H1 (cell line): ENCODE data around the gene MAGT1. TPM values are rescaled to one million over a fixed set of nuclear protein-coding genes. Genes with fewer than 3 reads are reported as not detected.

ENCODE experiments used
- CTCF ChIA-PET: fragments of 300-600 bp; sonication (Branson Sonifier 250); formaldehyde crosslinking; loops from one replicate; lab custom pipeline; 2021; ENCODE audit not compliant: partially characterized antibody; lab: Charles Lee
- POLR2A ChIA-PET: fragments of 300-600 bp; sonication (Branson Sonifier 250); formaldehyde crosslinking; loops from one replicate; lab custom pipeline; 2021; ENCODE audit warnings: inconsistent platforms; ENCODE audit not compliant: partially characterized antibody; lab: Charles Lee
- DNase-seq, 2 experiments: peaks; one replicate each; pipeline versions ENCODE4 v3.0.0 to v3.0.0-alpha.2; 2010 to 2022; ENCODE audit warnings: low spot score in 2 of 2, low read depth in 1 of 2, mixed read lengths in 1 of 2
- FAIRE-seq: peaks from 2 replicates; lab custom pipeline; 2011; peaks lifted over from hg19 to GRCh38; lab: Jason Lieb, UNC
- H2AFZ ChIP-seq: 2 replicates; pipeline ENCODE4 v1.8.1; 2012; ENCODE audit warnings: low read length, inconsistent platforms
- H2AK5ac ChIP-seq: 2 replicates; pipeline ENCODE4 v1.6.1; 2013; ENCODE audit warnings: low read depth, low read length
- H2BK120ac ChIP-seq: replicated peaks from 2 replicates; pipeline ENCODE3; 2013; ENCODE audit warnings: low read depth, low read length, inconsistent platforms
- H2BK12ac ChIP-seq: 2 replicates; pipeline ENCODE4 v1.6.1; 2013; ENCODE audit warnings: low read depth, low read length
- H2BK15ac ChIP-seq: 2 replicates; pipeline ENCODE4 v1.6.1; 2013; ENCODE audit warnings: low read length
- H2BK20ac ChIP-seq: 2 replicates; pipeline ENCODE4 v1.6.1; 2013; ENCODE audit warnings: low read length
- H2BK5ac ChIP-seq: 2 replicates; pipeline ENCODE4 v1.6.1; 2013; ENCODE audit warnings: low read depth, low read length
- H3K14ac ChIP-seq: 2 replicates; pipeline ENCODE4 v1.6.1; 2013; ENCODE audit warnings: inconsistent platforms; ENCODE audit not compliant: insufficient read length
- H3K18ac ChIP-seq: 2 replicates; pipeline ENCODE4 v1.6.1; 2013; ENCODE audit warnings: low read length; ENCODE audit errors: extremely low read depth
- H3K23ac ChIP-seq: 2 replicates; pipeline ENCODE4 v1.6.1; 2013; ENCODE audit warnings: inconsistent platforms; ENCODE audit not compliant: insufficient read length
- H3K23me2 ChIP-seq: 2 replicates; pipeline ENCODE4 v1.6.1; 2013; ENCODE audit warnings: low read depth, low read length
- H3K27ac ChIP-seq: 2 replicates; pipeline ENCODE4 v1.6.1; 2011; ENCODE audit warnings: low read depth, low read length, inconsistent platforms
- H3K27me3 ChIP-seq, 4 experiments: replicated peaks in 1 of 4; 1 replicate in 1 of 4; 2 replicates in 3 of 4; pipeline versions ENCODE4 v1.6.1 to v1.8.1; 2011 to 2013; ENCODE audit warnings: low read length in 3 of 4, mild to moderate bottlenecking in 3 of 4, inconsistent platforms in 2 of 4, mixed read lengths in 2 of 4, moderate library complexity in 1 of 4; ENCODE audit not compliant: control insufficient read depth in 3 of 4, insufficient read depth in 3 of 4; ENCODE audit errors: extremely low read depth in 1 of 4
- H3K36me3 ChIP-seq, 4 experiments: 2 replicates each; pipeline versions ENCODE4 v1.6.1 to v1.8.1; 2011 to 2013; ENCODE audit warnings: mild to moderate bottlenecking in 4 of 4, low read length in 3 of 4, moderate library complexity in 2 of 4, control low read depth in 1 of 4, inconsistent platforms in 1 of 4; ENCODE audit not compliant: insufficient read depth in 4 of 4, control insufficient read depth in 2 of 4
- H3K4ac ChIP-seq: replicated peaks from 2 replicates; pipeline ENCODE3; 2013; ENCODE audit warnings: low read length, low read depth, mixed read lengths, inconsistent platforms; ENCODE audit not compliant: insufficient read length
- H3K4me1 ChIP-seq, 4 experiments: replicated peaks in 1 of 4; 1 replicate in 1 of 4; 2 replicates in 3 of 4; pipeline versions ENCODE4 v1.6.1 to v1.8.1; 2011 to 2013; ENCODE audit warnings: low read length in 3 of 4, inconsistent platforms in 2 of 4, mixed read lengths in 1 of 4; ENCODE audit not compliant: insufficient read depth in 4 of 4, control insufficient read depth in 3 of 4
- H3K4me2 ChIP-seq, 2 experiments: 2 replicates each; pipeline versions ENCODE4 v1.6.1 to v1.8.1; 2011 to 2013; ENCODE audit warnings: low read depth in 2 of 2, low read length in 2 of 2, control low read depth in 1 of 2, inconsistent platforms in 1 of 2, mild to moderate bottlenecking in 1 of 2; ENCODE audit not compliant: insufficient read depth in 1 of 2
- H3K4me3 ChIP-seq, 4 experiments: fragments of 200-600, 300-600 bp in 1 of 4; sonication (generic), shearing (Covaris generic), sonication (Bioruptor Twin) in 1 of 4; 2 replicates each; pipeline versions ENCODE4 v1.5.1 to v1.8.1; 2011 to 2016; ENCODE audit warnings: low read length in 4 of 4, low read depth in 3 of 4, control low read depth in 2 of 4, inconsistent platforms in 2 of 4, mild to moderate bottlenecking in 2 of 4, mixed read lengths in 1 of 4, moderate library complexity in 1 of 4; ENCODE audit not compliant: insufficient read depth in 2 of 4; ENCODE audit errors: extremely low read depth in 1 of 4
- H3K56ac ChIP-seq: replicated peaks from 2 replicates; pipeline ENCODE3; 2013; ENCODE audit warnings: low read depth, mild to moderate bottlenecking, mixed read lengths, low read length, inconsistent platforms; ENCODE audit not compliant: insufficient read length
- H3K79me1 ChIP-seq: 2 replicates; pipeline ENCODE4 v1.6.1; 2013; ENCODE audit warnings: low read depth, low read length, control low read depth
- H3K79me2 ChIP-seq, 2 experiments: 2 replicates each; pipeline versions ENCODE4 v1.6.1 to v1.8.1; 2012 to 2013; ENCODE audit warnings: low read length in 2 of 2, mild to moderate bottlenecking in 2 of 2, inconsistent platforms in 1 of 2; ENCODE audit not compliant: insufficient read depth in 2 of 2, control insufficient read depth in 1 of 2
- H3K9ac ChIP-seq, 4 experiments: replicated peaks in 1 of 4; 1 replicate in 1 of 4; 2 replicates in 3 of 4; pipeline versions ENCODE4 v1.6.1 to v1.8.1; 2011 to 2013; ENCODE audit warnings: low read depth in 3 of 4, low read length in 3 of 4, control low read depth in 2 of 4, mild to moderate bottlenecking in 2 of 4, moderate library complexity in 2 of 4, inconsistent platforms in 1 of 4; ENCODE audit errors: extremely low read depth in 1 of 4
- H3K9me3 ChIP-seq, 2 experiments: 2 replicates each; pipeline versions ENCODE4 v1.6.1 to v1.8.1; 2012 to 2013; ENCODE audit warnings: mild to moderate bottlenecking in 2 of 2, moderate library complexity in 2 of 2, control low read depth in 1 of 2, inconsistent platforms in 1 of 2, low read depth in 1 of 2, low read length in 1 of 2, mixed read lengths in 1 of 2; ENCODE audit not compliant: insufficient read depth in 2 of 2
- H4K20me1 ChIP-seq, 2 experiments: replicated peaks in 1 of 2; 2 replicates each; pipeline versions ENCODE3 to v1.8.1; 2011 to 2013; ENCODE audit warnings: inconsistent platforms in 2 of 2, low read length in 2 of 2, mild to moderate bottlenecking in 1 of 2; ENCODE audit not compliant: insufficient read depth in 2 of 2, control insufficient read depth in 1 of 2
- H4K5ac ChIP-seq: 2 replicates; pipeline ENCODE4 v1.6.1; 2013; ENCODE audit warnings: low read length, low read depth, mixed read lengths, inconsistent platforms; ENCODE audit not compliant: insufficient read length
- H4K8ac ChIP-seq: 2 replicates; pipeline ENCODE4 v1.8.0; 2013; ENCODE audit warnings: mild to moderate bottlenecking, moderate library complexity, low read length, inconsistent platforms; ENCODE audit not compliant: insufficient read depth; ENCODE audit errors: extremely low read depth
- H4K91ac ChIP-seq: replicated peaks from 2 replicates; pipeline ENCODE3; 2013; ENCODE audit warnings: low read length, mixed read lengths, inconsistent platforms; ENCODE audit not compliant: insufficient read length
- RXRA ChIP-seq: IDR thresholded peaks from 2 replicates; pipeline ENCODE4 v1.6.1; 2011; ENCODE audit warnings: low read depth, mild to moderate bottlenecking, low read length, moderate library complexity; ENCODE audit not compliant: insufficient read depth
- WGBS, 2 experiments: shearing (Covaris generic) in 1 of 2; methylation state at CpG; one replicate each; pipeline versions ENCODE4 v1.1.6 to v1.1.7; 2013 to 2015; ENCODE audit warnings: low lambda C conversion rate in 2 of 2, mixed read lengths in 2 of 2, inconsistent platforms in 1 of 2, low coverage in 1 of 2, missing lambda C conversion rate in 1 of 2; ENCODE audit not compliant: insufficient replicate concordance in 2 of 2, insufficient coverage in 1 of 2, insufficient read length in 1 of 2; ENCODE audit errors: extremely low coverage in 1 of 2, missing lambda C conversion rate in 1 of 2; 5-methylcytosine and 5-hydroxymethylcytosine counted together
- polyA plus RNA-seq, 7 experiments: library from polyadenylated mRNA; depleted of rRNA in 3 of 7; stranded (reverse) in 5 of 7; unstranded in 2 of 7; fragments of >200 nt in 5 of 7; fragments of 200-250 nt in 2 of 7; gene quantifications; 1 replicate in 5 of 7; 2 replicates in 1 of 7; 4 replicates in 1 of 7; pipeline versions ENCODE4 v1.2.1 to v1.2.3, GENCODE V29; 2011 to 2013; ENCODE audit warnings: missing spikeins in 2 of 7, mixed read lengths in 2 of 7
- total RNA-seq: library from RNA; stranded (reverse); fragmentation: NEBNext Ultra II Directional; extraction: Animal tissue kit (Norgen Biotek cat#: 25700); gene quantifications from 2 replicates; pipeline ENCODE4 v1.2.1, GENCODE V29; 2021

Gene MAGT1
- total and polyA plus RNA-seq, 2 of the 8 experiments (the other 6 are each of a cell fraction or from before 2014, with no cell fraction given) = 14.4 to 47.6 TPM

DNA sequence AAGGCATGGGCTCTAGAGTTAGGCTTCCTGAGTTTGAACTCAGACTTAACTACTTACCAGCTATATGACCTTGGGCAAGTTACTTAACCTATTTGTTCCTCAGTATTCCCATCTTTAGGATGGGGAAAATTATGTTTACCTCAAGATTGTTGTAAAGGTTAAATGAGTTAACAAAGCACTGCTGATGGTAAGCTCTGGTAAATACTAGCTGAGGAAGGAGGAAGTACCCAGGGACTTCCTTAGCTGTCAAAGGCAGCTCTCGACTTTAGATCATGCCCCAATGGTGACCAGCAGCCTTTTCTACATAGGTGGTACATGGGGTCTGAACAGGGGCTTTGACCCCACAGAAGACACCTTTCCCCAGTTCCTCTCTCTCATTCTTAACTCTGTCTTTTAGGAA lies 35.3 kb upstream of the MAGT1 start:
- ChIA-PET CTCF (no interaction called here), POLR2A (no interaction called here)
- no peak overlapping the region for H3K4ac ChIP-seq
- H2BK15ac ChIP-seq = no peak overlapping the region
- DNase-seq (no peak), FAIRE-seq (no peak)
- no peaks in the 10 kb centered on the region for H3K36me3 ChIP-seq
- WGBS, 2 experiments = 88% methylated on average over 1 of the region's 1 CpG; no CpG with 5 or more reads in 1 of the 2 experiments
- H3K27me3 ChIP-seq = no peaks in the 10 kb centered on the region
- no peak overlapping the region for H3K56ac ChIP-seq
- no peak overlapping the region for H4K91ac ChIP-seq
- no peaks in the 10 kb centered on the region for H3K23me2 ChIP-seq
- H2BK5ac ChIP-seq = no peak overlapping the region
- H4K5ac ChIP-seq = no peak overlapping the region
- H3K9me3 ChIP-seq = no peaks in the 10 kb centered on the region
- no peak overlapping the region for H2AFZ ChIP-seq
- H2BK20ac ChIP-seq = no peak overlapping the region
- no peaks in the 10 kb centered on the region for H3K4me1 ChIP-seq
- H4K20me1 ChIP-seq = no peaks in the 10 kb centered on the region
- no peak overlapping the region for H3K9ac ChIP-seq
- no peak overlapping the region for H3K14ac ChIP-seq
- H3K4me2 ChIP-seq = no peak overlapping the region
- no peak overlapping the region for H3K27ac ChIP-seq
- H3K18ac ChIP-seq = no peak overlapping the region
- no peak overlapping the region for H2BK120ac ChIP-seq
- no peak overlapping the region for H2BK12ac ChIP-seq
- no peak overlapping the region for H2AK5ac ChIP-seq
- no peak overlapping the region for H3K4me3 ChIP-seq
- H4K8ac ChIP-seq = no peak overlapping the region
- H3K23ac ChIP-seq = no peak overlapping the region
- H3K79me2 ChIP-seq = no peaks in the 10 kb centered on the region
- no peaks in the 10 kb centered on the region for H3K79me1 ChIP-seq
- TF ChIP-seq RXRA = no peak
